ENCODE data around the gene HHIPL1.

Gene HHIPL1

GRCh38 chr14:99707420-99707819 lies 62.5 kb downstream of the HHIPL1 start:
- in situ Hi-C loops (cut with MboI; ENCODE audit: low sequenced_read_pairs, unreplicated experiment): no loop called here
- no peak for DNase-seq (ENCODE audit: low spot score)
- TF ChIP-seq CTCF (IDR thresholded peaks at IDR 0.05; ENCODE audit: borderline replicate concordance, control extremely low read depth, extremely low read depth, insufficient read depth, missing control alignments): no peak

GRCh38 chr14:99707921-99708320 lies 63.0 kb downstream of the HHIPL1 start:
- no peak for DNase-seq (ENCODE audit: low spot score)
- TF ChIP-seq CTCF (IDR thresholded peaks at IDR 0.05; ENCODE audit: borderline replicate concordance, control extremely low read depth, extremely low read depth, insufficient read depth, missing control alignments): no peak
- in situ Hi-C loops (cut with MboI; ENCODE audit: low sequenced_read_pairs, unreplicated experiment): no loop called here

- in situ Hi-C loops (cut with MboI; ENCODE audit: low sequenced_read_pairs, unreplicated experiment): no loop called here
- no peak for DNase-seq (ENCODE audit: low spot score)
- no peak for TF ChIP-seq CTCF (IDR thresholded peaks at IDR 0.05; ENCODE audit: borderline replicate concordance, control extremely low read depth, extremely low read depth, insufficient read depth, missing control alignments)
Measured at GRCh38 chr14:99708449-99708848, 63.5 kb downstream of the HHIPL1 start.

DNA sequence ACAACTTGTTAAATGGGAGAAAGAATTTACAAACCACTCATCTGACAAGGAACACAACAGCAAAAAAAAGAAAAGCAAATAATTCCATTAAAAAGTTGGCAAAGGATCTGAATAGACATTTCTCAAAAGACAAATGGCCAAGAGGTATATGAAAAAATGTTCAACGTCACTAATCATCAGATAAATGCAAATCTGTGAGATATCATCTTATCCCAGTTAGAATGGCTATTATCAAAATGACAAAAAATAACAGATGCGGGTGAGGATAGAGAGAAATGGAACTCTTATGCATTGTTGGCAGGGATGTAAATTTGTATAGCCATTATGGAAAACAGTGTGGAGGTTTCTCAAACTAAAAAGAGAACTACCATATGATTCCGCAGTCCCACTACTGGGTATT lies 69.0 kb downstream of the HHIPL1 start:
- no peak for TF ChIP-seq CTCF (IDR thresholded peaks at IDR 0.05; ENCODE audit: borderline replicate concordance, control extremely low read depth, extremely low read depth, insufficient read depth, missing control alignments)
- DNase-seq (ENCODE audit: low spot score): no peak
- in situ Hi-C loops (cut with MboI; ENCODE audit: low sequenced_read_pairs, unreplicated experiment): no loop called here

DNA sequence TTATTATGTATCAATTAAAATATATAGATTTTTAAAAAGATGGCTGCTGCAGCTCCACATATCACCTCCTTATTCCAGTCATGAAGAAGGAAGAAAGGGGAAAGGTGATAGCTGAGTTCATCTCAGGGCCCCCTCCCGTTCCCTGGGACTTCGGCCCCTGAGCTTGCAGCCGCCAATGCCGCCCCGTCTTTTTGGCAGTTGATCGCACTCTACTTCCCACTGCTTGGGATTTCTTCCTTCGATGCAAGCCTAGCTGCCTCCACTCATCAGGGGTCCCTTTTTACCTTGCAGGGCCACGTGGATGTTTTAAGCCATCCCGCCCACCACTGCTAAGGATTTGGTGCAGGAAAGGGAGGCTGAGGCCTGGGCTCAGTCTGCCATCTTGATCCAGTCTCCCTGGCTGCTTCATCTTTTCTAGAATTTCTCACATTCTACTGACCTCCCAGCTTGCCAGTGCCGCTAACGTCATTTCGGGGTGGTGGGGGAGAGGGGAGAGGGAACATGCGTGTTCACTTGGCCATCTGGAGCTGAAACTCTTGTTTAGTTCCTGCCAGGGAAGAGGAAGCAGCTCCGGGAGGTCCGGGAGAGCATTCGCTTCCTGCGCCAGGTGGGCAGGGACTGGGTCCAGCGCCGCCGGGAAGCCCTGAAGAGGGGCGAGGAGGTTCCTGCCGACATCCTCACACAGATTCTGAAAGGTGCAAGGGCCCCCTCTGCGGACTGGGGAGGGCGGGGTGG lies 70.5 kb downstream of the HHIPL1 start:
- DNase-seq (ENCODE audit: low spot score): no peak
- TF ChIP-seq CTCF (IDR thresholded peaks at IDR 0.05; ENCODE audit: borderline replicate concordance, control extremely low read depth, extremely low read depth, insufficient read depth, missing control alignments): no peak
- in situ Hi-C loops (cut with MboI; ENCODE audit: low sequenced_read_pairs, unreplicated experiment): no loop called here

- DNase-seq (ENCODE audit: low spot score): no peak
- in situ Hi-C loops (cut with MboI; ENCODE audit: low sequenced_read_pairs, unreplicated experiment): no loop called here
- TF ChIP-seq CTCF (IDR thresholded peaks at IDR 0.05; ENCODE audit: borderline replicate concordance, control extremely low read depth, extremely low read depth, insufficient read depth, missing control alignments): no peak
Measured at GRCh38 chr14:99716091-99716849, 71.3 kb downstream of the HHIPL1 start.

All from GM13976 (cell line).